ENCODE results near the gene SUN2.

The SUN2 gene

DNA sequence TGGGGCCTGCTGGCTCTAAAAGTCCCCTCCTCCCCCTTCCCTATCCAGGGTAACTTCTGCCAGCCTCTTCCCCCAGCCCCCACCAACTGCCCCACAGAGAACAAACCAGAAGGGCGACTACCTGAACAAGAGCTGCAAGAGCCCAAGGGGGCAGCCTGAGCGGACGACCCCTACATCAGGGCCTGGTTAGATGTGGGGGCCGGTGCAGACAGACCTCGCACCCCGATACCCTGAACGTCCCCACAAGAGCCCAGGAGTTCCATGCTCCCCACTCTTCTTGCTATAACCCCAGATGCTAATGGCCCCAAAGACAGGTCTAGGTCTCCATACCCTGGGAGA is 20.7 kb downstream of the SUN2 start:
- DNase-seq (ENCODE audit: low read depth, low spot score): no peak

DNA sequence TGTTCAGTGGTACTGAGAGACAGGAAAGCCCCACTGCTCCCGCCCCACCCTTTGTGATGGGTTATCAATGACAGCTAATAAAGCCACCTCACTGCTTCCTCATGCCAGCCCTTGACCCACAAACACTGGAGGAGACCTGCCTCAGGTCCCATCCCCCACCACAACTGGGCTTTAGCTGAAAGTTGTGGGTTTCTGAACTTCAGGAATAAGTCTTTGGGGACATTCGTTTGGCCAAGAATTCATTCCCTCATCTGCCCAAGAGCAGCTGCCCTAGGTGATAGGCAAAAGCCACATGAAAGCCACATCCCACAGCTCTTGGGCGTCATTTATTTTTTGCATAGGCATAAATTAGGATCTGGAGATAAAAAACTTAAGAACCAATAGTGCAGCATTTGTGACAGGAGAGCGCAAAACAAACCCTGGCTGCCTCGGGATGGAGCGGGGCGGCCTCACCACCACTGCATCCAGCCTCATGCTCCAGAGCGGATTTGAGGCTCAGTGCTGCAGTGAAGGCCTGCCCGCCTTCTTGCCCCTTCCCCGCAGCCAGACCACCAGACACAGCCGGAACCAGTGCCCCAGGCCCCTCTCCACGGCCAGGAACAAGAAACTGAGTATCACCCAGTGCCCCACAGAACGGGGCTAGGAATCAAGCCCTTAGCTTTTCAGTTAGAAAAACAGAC is 21.2 kb downstream of the SUN2 start:
- no peak for DNase-seq (ENCODE audit: low read depth, low spot score)

DNA sequence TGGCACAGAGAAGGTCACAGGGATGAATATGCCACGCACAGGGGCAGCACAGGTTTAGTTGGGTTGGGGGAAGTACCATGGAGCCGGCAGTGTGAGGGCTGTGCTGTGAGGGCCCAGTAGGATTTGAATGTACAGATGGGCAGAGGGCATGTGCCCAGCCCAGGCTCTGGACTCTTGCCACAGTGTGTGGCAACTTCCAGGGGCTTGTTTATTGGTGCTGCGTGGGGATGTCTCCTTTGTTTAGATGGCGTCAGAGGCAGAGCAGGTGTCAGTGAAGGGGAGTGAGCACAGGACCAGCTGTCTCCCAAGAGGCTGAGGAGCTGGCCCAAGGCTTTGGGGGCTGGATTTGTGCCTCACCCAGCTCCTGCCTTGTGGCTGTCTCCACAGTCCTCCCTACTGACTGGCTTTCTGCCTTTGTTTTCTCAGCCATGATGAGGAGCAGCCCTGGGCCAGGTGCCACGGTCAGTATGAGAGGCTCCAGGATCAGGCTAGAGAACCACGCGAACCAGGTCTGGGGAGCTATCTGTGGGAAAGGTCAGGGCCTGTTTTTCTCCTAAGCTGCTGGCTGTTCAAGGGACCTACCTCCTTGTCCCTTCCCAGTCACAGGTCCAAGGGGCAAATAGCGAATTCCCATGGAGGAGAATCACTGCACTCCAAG is 21.9 kb downstream of the SUN2 start:
- no peak for DNase-seq (ENCODE audit: low read depth, low spot score)

DNA sequence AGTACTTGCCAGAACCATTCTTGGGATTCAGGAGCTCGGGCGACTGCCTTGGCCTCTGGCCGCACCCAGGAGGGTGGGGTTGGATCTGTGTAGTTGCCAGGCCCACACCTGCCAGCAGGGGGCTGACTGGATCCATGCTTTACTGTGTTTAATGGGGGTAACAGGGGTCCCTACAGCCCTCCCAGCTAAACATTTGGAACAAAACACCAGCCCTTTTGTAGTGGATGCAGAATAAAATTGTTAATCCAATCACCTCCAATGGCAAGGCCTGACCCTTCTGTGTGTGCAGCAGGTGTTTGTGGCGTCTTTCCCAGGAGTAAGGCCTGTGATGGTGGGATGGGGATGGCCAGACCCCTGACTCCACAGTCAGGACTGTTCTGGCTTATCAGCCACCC is 22.5 kb downstream of the SUN2 start:
- no peak for DNase-seq (ENCODE audit: low read depth, low spot score)

DNA sequence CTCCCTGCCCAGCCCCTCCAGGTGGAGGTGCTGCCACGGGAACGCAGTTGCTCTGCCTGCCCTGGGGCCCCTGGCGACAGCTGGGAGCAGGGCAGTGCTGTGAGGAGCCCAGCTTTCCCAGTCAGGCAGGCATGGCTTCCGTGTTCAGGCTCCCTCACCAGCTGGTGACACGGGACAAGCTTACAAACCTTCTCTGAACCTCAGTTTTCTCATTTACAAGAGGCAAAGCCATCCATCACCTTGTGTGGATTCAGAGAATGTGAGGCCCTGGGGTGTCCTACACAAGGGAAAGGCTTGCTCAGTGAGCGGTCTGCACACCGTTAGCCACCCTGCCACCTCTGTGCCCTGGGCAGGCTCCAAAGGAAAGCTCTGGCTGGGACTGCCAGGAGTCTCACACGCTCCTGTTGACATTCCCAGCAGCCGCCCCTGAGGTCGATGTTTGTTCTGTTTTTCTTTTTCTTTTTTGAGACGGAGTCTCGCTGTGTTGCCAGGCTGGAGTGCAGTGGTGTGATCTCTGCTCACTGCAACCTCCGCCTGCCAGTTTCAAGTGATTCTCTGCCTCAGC is 23.5 kb downstream of the SUN2 start:
- no peak for DNase-seq (ENCODE audit: low read depth, low spot score)

DNA sequence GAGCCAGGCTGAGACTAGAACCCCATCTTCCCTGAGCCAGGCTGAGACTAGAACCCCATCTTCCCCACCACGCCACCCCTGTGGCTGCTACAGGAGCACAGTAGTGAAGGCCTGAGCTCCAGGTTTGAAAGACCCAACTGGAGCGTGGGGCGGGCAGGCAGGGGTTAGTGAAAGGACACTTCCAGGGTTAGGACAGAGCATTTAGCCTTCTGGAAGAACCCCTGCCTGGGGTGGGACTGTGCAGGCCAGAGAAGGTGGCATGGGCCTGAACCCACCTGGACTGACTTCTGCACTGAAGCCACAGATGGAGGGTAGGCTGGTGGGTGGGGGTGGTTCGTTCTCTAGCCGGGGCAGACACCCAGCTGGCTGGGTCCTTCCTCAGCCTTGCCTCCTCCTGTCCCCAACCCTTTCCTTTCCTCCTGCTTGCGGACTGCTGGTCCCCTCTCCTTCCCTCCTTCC is 24.1 kb downstream of the SUN2 start:
- DNase-seq (ENCODE audit: low read depth, low spot score): no peak

DNA sequence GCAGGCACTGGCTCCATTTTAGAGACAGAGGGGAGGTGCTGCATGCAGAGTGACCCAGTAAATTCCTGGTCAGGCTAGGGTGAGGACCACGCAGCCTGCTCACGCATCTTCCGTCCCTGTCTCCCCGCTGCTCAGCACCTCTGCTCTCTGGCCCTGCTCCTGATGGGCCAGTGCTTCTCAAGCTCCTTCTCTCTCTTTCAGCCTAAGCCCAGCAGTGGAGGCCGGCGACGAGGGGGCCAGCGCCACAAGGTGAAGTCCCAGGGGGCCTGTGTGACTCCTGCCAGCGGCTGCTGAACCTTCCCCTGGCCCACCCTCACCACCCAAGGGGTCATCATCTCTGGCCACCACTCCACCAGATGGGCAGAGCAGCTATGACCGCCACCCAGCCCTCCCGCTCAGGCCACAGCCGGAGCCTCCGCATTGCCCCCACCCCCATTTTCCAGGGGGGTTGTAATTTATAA is 25.4 kb downstream of the SUN2 start:
- DNase-seq (ENCODE audit: low read depth, low spot score): no peak

DNA sequence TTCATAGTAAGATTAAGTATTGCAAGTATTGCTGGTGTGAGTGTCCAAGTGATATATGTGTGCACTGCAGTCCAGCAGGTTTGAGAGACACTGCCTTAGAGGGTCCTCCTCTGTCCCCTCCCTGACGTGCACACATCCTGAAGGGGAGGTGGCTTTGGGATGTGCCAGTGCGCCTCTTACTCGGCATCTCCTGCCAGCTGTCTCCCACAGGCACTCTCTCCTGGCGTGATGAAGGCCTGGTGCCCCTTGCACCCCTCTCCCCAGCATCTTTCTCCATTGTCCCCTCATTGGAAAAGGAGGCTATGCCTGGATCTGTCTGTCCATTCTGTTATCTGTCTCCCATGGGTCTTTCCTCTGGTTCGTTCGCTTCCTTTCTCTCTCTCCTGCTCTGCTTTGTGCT is 25.9 kb downstream of the SUN2 start:
- no peak for DNase-seq (ENCODE audit: low read depth, low spot score)

DNA sequence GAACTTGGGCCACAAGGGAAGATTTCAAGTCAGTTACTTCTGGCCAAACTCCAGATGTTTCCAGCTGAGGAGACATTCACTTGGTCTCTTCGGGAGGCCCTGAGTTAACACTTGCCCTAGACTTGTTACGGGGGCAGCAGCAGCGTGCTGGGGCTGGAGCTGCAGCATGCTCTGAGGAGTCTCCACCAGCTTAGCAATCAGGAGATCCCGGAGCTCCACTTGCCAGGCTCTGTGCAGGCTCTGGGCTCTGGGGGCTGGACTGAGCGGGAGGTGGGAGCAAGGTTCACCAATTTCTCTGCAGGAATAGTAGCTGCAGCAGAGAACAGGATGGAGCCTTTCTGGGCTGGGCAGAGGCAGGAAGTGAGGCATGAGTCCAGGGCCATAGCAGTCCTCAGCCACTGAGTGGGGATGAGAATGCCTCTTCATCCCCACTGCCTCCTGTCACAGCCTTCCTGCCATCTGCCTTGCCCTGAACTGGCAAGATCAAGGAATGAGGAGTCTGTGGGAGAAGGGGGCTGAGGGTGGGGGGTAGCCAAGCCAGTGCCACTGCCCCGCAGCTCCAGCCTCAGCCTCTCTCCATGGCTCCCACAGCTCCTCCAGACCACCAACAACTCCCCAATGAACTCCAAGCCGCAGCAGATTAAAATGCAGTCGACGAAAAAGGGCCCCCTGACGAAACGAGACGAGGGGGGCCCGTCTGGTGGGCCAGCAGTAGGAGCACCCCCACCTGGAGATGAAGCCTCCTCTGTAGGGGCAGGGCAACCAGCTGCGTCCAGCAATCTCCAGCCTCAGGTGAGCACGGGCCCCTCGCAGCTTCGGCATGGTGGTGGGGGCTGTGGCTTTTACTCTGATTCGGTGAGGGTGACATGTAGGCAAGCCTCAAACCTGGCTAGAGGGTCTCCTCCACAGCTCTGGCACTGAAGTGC is 26.7 kb downstream of the SUN2 start:
- no peak for DNase-seq (ENCODE audit: low read depth, low spot score)

DNA sequence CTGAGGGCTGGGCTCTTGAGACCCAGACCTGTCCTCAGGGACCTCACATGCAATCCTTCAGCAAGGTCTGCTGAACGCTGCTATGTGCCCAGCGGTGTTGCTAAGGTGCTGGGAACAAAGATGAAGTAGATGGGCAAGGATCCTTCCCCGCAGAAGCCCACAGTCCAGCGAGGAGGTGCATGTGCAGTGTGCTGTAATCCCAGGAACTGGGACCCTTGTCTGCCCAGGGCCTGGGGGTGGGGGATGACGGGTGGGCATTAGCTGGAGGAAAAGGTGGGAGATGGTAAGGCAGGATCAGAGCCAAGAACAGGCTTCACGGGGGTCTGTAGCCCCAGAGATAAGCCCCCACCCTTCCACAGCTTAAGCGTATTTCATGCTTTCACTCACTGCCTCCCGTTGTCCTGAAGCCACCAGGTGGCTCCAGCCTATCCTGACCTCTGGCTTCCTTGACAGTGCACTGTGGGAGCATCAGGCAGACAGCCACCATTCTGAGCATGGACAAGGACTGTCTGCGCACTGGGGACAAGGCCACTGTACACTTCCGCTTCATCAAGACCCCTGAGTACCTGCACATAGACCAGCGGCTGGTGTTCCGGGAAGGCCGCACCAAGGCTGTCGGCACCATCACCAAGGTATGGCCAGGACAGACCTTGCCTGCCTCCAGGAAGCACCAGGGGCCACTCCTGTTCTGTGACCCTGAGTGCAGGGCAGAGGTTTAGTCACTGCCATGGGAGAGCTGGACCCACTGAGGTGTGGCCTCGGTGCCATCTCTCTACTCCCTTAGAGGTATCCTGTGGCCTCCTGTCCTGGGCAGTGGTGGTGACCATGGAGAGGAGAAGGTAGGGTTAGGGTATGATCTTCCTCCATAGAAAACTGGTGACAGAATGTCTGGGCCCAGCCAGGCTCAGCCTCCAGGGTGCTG is 28.0 kb downstream of the SUN2 start:
- DNase-seq (ENCODE audit: low read depth, low spot score): no peak

DNA sequence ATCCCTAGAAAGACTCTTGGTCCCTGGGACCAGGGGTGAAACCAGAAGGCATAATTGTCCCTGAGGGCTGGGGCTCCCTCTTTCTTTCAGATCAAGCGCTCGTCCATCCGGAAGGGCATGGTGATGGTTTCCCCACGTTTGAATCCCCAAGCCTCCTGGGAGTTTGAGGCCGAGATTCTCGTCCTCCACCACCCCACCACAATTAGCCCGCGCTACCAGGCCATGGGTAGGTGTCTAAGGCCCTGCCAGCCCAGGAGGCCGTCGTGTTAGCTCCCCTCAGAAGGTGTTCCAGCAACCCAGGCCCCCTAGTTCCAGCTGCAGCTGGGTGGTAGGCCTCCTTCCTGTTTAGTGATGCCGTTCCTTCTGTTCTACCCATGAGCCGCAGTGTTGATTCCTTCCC is 28.7 kb downstream of the SUN2 start:
- no peak for DNase-seq (ENCODE audit: low read depth, low spot score)

DNA sequence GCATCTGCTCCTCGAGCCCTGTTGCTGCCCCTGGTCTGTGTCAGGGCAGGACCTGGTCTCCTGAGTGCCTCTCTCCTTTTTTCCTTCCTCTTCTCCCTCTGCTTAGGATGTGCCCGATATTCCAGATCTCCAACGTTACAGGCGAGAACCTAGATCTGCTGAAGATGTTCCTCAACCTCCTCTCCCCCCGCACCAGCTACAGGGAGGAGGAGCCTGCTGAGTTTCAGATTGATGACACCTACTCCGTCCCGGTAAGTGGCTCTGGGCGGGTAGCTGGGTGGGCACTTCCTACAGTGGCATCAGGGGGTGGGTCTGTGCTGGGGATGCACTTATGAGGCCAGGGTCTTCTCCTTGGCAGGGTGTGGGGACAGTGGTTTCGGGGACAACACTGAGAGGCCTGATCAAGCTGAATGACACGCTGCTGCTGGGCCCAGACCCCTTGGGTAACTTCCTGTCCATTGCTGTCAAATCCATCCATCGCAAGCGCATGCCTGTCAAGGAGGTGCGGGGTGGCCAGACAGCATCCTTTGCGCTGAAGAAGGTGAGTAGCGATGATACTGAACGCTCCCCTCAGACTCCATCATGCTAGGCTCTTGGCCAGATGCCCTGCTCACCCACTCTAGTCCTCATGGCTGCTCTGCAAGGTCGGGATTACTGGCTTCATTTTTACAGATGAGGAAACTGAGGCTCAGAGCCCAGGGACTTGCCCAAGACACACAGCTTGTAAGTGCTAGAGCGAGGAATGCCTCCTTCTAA is 29.7 kb downstream of the SUN2 start:
- DNase-seq (ENCODE audit: low read depth, low spot score): no peak

DNA sequence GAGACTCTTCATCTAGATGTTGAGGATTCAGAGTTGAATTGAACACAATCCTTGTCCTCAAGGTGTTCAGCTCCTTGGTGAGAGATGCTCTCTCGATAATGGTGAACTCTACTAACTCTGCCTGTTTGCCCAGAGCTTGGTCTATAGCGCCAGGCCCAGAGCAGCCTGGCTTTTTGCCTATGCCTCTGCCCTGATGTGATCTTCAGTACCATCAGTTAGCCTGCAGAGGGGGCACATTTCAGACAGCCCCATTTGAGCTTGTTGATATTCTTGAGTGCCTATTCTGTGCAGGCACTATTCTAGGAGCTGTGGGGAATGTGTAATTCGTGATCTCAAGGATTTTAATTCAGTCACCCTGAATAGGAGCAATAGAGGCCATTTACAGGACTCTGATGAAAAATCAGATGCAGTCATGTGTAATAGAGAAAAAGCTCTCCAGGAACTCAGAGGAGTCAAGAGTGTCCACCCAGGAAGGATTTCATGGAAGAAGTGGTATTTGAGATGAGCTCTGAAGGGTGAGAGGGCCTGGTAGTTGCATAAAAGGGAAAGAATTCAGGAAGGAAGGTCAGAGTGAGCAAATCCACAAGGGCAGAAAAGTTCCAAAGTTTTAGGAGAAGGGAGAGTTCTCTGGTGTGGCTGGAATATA is 30.7 kb downstream of the SUN2 start:
- DNase-seq (ENCODE audit: low read depth, low spot score): no peak

DNA sequence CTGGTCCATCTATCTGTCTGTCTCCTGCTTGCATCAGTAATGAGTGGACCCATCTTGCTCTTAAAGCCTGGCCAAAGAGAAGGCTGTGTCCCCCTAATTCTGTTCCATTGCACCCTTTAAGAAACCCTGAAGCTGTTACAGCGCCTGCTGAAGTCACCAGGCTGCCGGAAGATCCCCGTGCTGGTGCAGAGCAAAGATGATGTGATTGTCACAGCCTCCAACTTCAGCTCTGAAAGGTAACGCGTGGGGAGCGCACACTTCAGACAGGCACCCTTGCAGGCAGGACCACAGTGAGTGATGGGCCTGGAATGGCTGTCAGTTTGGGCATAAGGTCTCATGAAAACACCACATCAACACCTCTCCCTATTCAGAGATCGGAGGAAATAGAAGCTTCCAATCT is 31.6 kb downstream of the SUN2 start:
- no peak for DNase-seq (ENCODE audit: low read depth, low spot score)

DNA sequence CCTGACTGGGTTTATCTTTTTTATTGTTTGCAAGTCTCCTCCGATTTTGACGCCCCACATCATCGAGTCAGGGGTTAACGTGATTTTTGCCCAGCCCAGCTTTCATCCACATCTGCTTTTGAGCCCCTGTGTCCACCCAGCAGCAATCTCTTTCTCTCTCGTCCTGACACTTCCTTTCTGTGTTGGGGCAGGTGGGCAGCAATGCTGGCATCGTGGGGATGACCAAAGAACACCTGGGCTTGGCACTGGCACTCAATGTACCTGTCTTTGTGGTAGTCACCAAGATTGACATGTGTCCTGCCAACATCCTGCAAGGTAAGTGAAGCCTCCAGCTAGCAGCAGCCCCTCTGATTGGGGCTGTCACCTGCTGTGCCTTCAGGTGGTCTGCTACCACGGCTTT is 34.2 kb downstream of the SUN2 start:
- DNase-seq (ENCODE audit: low read depth, low spot score): no peak

DNA sequence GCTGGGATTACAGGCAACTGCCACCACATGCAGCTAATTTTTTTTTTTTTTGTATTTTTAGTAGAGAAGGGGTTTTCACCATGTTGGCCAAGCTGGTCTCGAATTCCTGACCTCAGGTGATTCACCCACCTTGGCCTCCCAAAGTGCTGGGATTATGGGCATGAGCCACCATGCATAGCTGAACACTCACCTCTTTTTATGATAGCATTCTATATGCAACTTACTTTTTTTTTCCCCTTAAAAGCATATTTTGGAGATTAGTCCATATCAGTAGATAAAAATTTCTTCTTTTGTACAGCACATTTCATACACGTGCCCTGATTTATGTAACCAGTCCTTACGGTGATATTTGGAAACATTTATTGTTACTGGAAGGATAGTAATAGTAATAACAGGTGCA is 35.4 kb downstream of the SUN2 start:
- no peak for DNase-seq (ENCODE audit: low read depth, low spot score)

DNA sequence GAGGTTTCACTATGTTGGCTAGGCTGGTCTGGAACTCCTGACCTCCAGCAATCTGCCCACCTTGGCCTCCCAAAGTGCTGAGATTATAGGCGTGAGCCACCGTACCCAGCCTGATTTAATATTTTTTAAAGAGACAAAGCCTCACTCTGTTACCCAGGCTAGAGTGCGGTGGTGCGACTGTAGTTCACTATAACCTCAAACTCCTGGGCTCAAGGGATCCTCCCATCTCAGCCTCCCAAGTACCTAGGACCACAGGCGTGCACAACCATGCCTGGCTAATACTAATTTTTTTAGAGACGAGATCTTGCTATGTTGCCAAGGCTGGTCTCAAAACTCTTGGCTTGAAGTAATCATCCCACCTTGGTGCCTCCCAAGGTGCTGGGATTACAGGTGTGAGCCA is 36.6 kb downstream of the SUN2 start:
- no peak for DNase-seq (ENCODE audit: low read depth, low spot score)

DNA sequence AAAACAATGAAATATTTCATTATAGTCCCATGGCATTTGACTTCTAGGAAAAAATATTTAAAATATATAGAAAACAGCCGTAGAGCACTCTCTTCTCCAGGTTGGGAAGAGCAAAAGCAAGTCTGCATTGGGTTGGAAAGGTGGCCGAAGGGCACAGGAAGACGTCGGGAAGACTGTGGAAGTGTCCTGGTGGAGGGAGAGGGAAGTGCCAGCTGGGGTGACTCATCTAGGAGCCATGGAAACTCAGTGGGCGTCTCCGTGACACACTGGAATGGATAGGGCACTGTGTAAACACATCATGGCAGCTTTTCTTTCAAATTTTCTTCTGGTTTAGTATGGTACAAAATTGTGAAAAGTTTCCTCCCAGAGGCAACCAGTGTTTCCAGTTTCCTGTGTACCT is 37.4 kb downstream of the SUN2 start:
- no peak for DNase-seq (ENCODE audit: low read depth, low spot score)

DNA sequence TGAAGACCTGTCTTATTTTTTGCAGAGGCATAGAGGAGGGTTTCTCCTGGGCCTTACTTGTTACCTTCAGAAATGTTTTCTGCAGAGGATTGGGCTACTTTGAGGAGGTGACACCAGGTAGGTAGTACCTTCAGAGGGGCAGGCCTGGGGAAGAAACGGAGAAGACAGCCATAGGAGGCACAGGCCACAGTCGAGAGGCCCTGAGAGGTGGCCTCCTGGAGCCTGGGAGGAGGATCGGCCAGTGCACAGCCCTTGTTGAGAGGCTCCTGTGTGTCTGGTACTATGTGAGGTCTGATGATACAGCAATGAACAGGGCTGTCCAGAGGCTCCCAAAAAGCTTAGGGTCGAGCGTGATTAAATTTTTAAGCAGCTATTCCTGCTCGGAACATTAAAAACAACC is 38.6 kb downstream of the SUN2 start:
- no peak for DNase-seq (ENCODE audit: low read depth, low spot score)

DNA sequence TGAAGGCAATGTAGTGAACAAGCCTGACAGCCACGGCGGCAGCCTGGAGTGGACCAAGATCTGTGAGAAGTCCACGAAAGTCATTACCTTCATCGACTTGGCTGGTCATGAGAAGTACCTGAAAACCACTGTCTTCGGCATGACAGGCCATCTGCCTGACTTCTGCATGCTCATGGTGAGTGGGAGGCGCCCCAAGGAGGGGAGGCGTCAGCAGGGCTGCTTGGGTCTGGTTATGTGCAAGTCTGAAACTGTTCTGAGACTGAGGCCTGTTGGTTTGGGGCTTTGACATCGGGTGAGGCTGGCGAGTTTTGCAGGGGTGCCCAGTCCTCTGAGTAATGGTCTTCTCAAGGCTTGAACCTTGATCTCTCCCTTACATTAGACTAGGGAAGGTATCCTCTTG is 39.0 kb downstream of the SUN2 start:
- DNase-seq (ENCODE audit: low read depth, low spot score): no peak
